Retina (tissue), 1 donor: ENCODE data around the gene ARHGEF7.

Experiments used
- DNase-seq: peaks from one replicate; pipeline ENCODE4 v3.0.0-alpha.2; 2016

The ARHGEF7 gene

DNA sequence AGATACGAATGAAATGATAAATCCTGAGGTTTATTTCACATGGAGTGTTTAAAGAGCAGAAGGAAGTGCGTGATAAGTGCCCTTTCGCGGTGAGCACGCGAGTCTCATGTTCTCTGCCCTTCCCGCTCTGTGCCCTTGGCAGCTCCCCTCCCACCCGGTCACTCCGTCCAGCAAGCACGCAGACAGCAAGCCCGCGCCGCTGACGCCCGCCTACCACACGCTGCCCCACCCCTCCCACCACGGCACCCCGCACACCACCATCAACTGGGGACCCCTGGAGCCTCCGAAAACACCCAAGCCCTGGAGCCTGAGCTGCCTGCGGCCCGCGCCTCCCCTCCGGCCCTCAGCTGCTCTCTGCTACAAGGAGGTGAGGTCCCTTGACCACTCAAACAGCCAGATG is 167.9 kb downstream of the ARHGEF7 start:
- no peak for DNase-seq

DNA sequence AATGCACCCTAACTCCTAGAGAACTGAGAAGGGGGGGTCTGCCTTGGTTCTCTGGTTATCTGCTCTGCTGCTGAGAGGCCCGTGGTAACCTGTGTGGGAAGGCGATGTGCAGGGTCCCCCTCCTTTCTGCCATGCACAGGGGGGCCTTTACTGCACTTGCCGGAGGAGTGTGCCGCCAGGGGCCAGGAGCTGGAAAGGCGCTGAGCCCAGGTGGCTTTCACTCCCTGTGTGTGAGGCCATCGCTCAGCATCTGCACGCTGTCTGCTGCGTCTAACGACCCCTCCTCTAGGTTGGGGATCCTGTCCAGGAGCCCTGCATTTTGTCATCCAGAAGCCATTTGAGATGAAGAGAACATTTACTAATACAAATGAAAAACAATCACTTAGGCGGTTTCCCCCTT is 168.3 kb downstream of the ARHGEF7 start:
- DNase-seq, result no peak

DNA sequence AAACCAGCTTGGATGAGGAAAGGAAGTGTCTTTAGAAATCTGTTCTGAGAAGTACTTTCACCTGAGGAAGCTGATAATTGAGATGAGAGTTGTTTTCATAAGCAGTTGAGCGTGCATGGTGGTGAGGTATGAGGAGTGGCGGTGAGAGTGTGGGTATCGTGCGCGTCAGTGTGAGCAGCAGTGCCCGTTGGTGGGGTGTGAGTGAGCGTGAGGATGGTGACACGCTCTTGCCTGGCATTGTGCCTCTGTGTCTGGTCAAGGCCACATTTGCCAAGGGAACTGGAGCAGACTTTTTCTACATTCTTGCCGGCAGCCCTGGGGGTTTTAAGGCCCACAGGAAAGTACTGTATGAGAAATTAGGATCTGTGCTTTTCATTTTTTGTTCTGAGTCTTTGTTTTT is 168.9 kb downstream of the ARHGEF7 start:
- no peak for DNase-seq

DNA sequence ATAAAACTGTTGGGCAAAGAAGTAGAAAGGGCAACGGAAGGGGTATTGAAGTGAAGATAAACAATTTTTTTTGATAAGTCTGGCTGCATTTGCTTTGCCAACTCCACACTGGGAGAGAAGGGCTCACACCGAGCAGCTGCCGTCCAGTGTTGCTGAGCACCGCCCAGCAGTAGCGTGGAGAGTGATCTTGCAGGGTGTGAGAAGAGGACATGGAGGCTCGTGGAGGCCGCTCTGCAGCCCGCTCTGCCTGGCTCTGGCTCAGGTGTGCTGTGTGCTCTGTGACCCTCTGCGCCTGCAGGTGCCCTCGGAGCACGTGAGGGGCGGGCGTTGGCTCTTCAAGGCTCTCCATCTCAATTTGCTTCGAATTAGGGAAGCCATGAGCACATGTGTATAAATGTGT is 169.5 kb downstream of the ARHGEF7 start:
- DNase-seq, result no peak

DNA sequence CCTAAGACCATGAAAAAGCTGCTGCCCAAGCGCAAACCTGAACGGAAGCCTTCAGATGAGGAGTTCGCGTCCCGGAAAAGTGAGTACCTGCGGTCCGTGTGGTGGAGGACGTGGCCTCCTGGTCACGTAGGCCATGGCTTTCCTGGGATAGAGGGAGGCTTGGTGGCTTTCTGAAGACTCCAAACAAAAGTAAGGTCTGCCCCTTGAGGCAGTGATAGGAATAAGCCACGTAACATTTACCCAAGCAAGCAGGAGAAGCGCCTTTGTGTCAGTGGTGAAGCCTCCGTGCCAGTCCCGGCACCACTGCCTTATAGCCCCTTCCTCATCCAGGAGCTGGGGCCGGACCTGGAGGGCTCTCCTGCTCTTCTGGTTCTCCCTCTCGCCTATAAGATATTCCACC is 171.1 kb downstream of the ARHGEF7 start:
- DNase-seq, result no peak

DNA sequence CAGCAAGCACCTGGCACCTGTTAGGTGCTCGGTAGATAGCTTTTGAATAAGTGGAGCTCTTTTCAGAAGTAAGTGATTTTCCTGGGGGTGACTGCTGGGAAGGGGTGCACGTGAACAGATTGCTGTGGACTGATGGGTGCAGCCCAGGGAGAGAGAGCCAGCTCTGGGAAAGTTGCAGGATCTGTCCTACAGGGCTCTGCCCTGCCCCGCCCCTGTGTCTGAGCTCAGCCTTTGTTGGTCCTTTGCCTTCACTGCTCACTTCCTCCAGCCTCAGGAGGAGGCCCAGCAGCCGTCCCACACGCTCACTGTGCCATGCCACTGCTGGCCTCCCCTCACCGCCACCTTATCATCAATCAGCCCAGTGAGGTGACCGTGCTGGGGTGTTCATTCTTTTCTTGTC is 171.6 kb downstream of the ARHGEF7 start:
- no peak for DNase-seq

DNA sequence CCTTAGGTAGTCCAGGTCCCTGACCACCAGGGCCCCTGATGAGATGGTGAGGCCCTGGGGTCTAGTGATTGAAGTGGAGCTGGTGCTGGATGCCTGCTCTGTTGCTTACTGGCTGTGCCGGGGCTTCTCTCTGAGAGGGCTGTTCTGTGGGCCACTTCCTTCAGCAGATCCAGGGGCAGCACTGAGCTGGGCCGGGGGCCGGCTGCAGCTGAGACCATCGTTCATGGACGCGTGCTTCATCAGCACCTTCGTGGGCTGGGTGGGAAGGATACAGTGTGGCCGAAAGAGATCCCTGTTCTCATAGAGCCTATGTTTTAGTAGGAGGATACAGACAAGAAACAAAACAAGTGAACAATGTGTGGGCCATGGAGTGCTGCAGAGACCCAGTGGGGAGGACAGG is 172.1 kb downstream of the ARHGEF7 start:
- no peak for DNase-seq

DNA sequence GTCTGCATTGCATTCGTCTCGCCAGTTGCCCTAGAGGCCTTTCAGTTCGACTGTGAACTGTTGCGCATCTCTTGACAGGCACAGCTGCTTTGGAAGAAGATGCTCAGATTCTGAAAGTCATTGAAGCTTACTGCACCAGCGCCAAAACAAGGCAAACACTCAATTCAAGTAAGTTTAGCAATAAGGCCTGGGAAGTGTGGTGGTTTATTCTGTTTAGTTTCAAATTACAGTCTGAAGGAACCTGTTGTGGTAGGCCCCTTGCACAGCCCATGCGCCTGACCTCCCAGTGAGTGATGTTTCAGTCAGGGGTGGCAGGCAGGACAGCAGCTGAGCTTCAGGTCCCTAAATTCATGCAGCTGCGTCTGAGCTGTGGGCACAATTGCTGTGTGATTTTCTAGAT is 173.2 kb downstream of the ARHGEF7 start:
- DNase-seq, result no peak

DNA sequence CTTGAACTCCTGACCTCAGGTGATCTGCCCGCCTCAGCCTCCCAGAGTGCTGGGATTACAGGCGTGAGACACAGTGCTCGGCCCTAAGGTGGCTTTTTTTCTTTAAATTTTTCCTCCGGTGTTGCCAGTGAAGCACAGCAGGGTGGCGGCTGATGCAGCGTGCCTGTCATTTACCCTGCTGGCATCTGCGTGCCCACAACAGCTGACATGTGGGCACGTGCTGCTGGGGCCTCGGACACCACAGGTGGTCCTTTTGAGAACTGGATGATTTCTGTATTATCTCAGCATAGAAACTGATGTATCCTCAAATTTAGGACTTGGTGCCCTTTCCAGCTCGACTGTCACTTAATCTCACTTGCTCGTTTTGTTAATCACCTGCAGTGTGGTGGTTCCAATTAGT is 174.1 kb downstream of the ARHGEF7 start:
- DNase-seq, result peak; percentile 13

DNA sequence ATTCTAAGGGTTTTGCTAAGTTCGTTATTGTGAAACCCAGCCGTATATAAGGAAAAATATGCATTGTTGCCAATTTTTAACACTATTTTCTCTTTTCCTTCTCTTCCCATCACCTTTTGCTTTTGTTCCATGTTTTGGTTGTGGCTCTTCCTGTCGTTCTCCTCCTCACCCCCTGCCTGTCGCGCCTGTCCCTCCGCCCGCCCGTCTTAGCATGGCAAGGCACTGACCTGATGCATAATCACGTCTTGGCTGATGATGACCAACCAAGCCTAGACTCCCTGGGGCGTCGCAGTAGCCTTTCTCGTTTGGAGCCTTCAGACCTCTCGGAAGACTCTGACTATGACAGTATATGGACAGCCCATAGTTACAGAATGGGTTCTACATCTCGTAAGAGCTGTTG is 176.8 kb downstream of the ARHGEF7 start:
- DNase-seq, result no peak

DNA sequence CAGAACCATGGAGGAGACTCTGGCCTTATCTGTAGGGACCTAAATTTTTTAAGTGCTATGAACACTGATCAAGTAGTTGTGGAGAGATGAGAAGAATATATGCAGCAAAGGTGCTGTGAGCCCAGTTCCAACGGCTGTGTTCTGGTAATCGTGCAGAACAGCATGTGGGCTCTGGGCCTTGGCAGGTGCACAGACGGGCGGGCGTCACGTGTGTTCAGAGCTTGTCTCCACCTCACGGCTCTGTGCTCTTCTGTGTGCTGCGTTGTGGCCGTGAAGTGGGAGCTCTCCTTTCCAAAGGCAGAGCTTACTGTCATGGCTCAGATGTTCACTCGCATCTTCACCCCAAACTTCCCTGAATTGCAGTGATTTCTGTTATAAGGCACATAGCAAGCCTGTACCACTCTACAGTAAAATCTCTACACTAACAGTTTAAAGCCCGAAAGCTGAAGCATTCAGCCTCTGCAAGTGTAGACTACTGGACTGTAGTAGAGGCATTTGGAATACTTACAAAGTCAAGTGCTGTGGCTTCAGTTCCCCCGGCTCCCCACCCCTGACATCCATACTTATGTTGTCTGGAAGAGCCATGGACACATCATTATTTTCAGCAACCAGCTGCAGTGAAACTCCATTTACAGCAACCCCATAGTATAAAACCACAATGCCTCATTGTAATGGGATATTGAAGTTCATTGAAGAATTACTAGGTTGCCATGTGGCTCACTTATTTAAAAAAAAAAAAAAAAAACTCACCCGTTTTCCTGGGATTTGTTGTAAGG is 177.8 kb downstream of the ARHGEF7 start:
- no peak for DNase-seq

DNA sequence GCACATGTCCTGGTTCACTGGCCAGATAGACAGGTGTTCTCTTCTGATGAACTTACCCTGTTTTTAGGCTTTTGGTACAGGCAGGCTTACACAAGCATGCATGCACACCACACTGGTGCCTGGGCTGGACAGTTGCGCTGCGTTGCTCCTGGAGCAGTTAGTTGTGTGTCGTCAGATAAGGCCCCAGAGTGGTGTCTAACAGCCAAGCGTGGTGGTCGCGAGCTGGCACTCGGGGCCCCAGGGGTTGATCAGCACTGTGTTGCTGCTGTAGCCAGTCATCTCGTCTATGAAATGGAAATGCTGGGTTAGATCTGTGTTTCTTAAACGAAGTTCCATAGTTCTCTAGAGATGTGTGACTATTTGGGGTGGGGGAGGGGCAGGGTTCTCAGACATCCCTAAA is 180.8 kb downstream of the ARHGEF7 start:
- no peak for DNase-seq

DNA sequence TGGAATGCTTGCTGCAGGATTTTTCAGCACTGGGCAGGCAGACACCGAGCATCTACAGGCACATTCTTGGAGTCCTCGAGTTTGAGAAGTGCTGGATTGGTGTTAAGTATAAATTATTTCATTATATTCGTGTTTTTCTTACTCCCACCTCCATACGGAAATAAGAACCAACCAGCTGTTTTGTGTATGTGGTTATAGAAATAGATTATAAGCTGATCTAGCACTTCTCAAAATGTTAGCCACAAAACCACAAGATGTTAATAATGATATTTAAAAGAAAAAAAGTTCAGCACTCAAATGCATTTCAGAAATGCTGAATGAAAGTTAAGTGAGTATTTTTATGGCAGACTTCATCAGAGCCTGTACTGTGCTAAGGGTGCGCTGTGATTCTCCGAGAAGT is 181.3 kb downstream of the ARHGEF7 start:
- no peak for DNase-seq

DNA sequence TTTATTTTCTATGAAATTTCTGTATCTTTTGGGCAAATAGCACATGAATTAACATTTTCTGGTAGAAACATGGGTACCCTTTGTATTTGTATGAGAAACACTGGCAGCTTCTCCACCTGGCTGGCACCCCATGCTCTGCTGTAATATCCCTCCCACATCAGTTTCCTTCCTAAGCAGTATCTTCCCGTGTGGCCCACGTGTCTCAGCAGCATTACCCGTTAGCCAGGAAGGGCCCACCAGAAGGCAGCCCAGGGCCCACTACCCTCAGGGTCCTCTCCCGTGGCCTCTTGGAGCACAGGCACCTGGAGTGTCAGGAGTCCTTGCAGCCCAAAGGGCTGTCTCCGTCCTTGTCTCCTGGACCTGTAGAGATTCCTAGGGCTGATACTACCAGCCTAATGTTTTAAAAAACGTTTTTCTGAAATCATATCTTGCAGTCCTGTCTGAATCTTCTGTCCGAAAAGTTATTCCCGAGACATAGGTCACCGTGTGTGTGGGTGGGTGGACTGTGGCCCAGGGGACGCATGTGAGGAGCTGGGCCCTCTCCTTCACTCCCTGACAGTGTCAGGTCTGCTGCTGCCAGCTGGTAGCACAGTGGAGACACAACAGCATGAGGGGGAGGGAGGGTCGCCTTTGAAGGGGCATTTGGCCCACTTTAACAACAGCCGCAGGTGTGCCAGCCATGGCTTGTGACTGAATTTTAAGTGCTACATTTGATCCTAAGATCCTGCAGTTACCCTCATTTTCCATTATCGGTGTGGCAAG is 183.3 kb downstream of the ARHGEF7 start:
- DNase-seq, result no peak

DNA sequence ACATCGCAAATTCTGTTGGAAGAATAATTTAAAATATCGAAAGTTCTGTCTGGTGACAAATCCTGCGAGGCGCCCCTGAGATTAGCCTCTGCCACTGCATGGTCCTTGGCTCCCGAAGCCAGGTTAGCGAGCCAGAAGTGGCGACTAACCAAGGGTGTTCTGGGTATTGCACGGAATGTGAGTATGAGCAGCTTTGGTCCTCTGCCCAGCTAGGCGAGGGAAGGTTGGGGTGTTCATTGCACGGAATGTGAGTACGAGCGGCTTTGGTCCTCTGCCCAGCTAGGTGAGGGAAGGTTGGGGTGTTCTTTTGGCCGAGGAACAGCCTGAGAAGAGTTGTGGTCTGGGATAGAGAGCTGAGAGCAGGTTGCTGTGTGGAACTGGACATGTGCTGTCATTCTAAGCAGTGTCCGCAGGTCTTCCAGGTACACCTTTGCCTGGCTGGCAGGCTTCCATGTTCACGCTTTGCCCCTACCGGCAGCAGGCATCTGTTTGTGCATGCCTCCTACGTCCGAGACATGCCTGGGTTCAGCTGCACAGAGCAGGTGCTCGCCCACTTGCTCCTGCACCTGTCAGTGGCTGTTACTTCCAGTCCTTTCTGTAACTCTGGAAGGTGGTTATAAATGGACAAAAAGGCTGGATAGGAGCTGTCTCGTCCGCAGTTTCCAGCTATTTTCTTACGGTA is 187.1 kb downstream of the ARHGEF7 start:
- no peak for DNase-seq

DNA sequence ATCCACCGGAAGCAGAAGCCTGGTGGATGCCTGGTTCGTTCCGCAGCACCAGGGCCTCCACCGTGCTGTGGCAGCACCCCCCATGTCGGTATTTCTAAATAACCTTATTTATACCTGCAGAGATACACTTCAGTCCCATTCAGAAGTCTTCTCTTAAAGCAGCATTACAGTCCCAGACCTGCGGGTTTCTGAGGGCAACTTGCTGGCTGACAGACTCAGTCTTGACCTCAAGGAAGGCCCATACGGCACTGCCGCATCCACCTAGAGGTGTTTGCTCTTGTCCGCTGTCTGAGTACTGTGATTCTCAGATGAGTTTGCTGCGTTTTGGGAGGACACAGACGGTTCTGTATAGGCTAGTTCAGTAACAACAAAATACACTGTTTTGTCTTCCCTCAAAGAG is 188.4 kb downstream of the ARHGEF7 start:
- DNase-seq, result no peak

DNA sequence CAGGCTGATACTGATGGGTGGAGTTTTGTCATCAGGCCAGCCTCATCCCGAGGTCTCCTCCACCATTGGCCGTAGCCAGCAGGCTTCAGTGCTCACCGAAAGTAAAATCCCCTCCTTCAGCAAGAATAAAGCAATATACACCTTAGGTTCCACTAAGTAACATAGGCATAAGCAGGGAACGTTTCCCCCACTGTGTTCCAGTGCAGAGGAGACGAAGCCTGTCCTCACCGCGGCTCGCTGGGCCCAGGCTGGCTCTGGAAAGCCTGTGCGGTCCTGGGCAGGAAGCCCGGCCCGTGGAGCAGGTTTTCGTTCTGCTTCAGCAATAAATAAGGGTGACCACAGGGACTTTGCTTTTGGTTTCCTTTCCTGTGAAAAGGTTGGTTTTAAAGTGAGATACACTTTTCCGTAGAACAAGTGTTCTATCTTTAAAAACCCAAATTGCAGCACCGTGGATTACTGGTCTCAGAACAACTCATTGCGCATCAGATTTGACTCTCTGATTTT is 189.0 kb downstream of the ARHGEF7 start:
- no peak for DNase-seq

DNA sequence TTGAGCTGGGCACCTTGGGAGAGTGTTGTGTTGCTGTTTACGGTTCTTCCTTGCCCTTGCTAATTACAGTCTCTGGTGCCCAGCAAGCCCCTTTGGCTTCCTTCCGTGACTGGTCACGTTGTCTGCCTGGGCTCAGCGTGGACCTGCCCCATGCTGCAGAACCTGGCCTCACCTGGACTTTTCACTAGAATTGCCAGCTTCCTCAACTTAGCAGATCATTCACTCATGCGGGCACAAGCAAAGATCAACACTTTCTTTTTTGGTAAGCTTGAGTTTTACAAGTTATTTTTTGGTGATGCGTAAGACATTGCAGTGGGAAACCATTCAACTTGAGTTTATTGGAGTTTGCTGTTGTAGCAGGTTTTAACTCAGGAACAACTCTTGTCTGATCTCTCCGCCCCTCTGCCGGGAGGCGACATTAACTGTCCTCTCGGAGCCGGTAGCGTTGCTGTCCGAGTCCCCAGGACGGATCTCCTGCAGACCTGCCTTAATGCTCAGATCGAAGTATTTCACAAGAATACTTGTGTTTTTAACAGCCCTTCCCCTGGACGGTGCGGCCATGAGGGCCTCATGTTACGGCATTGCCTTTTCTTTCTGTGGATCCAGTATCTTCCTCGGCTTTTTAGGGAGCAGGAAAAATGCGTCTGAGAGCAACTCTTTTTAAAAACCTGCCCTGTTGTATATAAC is 189.6 kb downstream of the ARHGEF7 start:
- DNase-seq, result no peak

DNA sequence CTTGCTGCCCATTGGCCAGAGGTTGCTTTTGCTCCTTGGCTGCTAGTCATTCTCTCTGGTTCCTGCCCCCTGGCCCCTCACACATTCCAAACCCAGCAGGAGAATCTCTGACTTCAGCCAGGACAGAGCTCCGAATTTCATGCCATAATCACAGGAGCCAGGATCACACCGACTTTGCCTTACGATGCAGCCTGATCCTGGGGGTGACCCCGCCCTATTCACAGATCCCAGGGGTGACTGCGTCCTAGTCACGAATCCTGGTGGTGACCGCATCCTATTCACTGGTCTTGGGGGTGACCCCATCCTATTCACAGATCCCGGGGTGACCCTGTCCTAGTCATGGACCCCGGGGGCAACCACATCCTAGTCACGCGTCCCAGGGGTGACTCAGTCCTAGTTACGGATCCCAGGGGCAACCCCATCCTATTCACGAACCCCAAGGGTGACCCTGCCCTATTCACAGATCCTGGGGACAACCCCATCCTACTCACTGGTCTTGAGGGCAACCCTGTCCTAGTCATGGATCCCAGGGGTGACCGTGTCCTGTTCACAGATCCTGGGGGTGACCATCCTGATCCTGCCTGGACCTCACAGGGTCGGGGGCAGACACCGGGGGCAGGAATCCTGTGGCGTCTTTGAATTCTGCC is 198.0 kb downstream of the ARHGEF7 start:
- DNase-seq, result no peak

DNA sequence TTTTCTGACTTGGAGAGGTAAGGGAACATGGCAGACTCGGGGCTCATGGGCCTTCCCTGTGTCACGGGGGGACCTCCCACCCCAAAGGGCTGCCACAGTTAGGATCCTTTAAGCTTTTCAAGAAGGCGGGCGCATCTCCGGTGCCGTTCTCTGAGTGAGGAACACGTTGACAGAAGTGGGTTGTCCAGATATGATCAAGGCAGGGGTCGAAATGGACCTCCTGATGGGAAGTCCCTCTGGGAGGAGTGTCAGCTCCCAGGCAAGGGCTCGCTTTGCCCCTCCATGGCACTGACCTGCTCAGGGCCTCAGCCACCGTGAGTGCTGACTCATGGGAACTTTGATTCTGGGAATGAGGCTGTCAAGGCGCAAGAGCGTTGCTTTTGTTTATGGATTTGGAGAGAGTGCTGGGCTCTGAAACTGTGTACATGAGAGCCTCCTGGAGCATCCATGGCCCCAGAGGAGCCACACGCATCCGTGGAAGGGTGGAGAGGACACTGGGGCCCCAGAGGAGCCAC is 198.9 kb downstream of the ARHGEF7 start:
- DNase-seq, result no peak

DNA sequence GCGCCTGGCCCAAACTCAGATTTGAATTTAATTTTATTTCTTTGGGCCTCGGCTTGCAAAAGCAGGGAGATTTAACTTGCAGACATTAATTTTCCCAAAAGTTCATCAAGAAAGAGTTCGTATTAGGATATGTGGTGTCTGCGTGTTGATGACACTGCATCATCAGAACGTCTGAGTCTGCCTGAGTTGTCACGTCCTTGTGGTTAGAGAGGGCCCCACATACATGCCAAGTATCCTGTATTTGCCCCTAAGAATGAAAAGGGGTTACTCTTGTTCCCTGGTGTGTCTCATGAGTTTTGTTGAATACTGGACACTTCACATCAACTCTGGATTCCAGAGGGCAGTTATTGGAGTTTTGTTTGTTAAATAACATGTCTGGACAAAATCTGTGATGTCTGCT is 199.7 kb downstream of the ARHGEF7 start:
- DNase-seq, result no peak

DNA sequence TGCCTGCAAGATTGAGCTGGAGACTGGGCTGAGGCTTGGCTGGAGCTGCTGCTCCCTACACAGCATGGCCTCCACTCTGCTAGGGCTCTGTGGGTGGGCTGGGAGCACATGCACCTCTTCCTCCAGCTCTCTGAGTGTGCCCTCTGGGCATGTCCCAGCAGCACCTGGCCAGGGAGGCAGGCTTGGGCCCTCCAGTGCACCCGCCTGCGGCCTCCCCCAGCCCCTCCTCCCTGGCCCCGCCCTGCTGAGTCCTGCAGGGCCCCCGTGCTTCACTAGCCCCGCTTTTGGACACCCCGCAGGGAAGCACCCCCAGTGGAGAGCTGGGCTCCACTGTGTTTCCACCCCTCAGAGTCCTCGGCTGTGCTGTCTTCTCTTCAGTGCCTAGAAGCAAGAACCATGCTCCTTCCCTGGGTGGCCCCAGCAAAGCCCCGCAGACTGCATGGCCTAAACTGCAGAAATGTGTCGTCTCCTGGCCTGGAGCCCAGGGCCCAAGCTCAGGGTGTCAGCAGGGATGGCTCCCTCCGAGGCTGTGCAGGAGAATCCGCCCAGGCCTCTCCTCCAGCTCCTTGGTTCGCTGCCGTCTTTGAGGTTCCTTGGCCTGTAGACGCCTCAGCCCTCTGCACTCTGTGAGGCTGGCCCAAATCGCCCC is 200.4 kb downstream of the ARHGEF7 start:
- DNase-seq, result no peak
